Endothelial cell (in vitro differentiated cells): ENCODE measurements around the gene CENPH. TPM values are rescaled to one million over a fixed set of nuclear protein-coding genes. Genes with fewer than 3 reads are reported as not detected.

Experiments
- DNase-seq: peaks from one replicate; pipeline ENCODE4 v3.0.0; 2021; ENCODE audit warnings: low spot score
- H3K27ac Mint-ChIP-seq: one replicate; pipeline ENCODE4 v1.8.0; 2021; ENCODE audit warnings: mixed read lengths, inconsistent platforms; ENCODE audit not compliant: unreplicated experiment
- H3K27me3 Mint-ChIP-seq: one replicate; pipeline ENCODE4 v1.8.0; 2021; ENCODE audit warnings: mild to moderate bottlenecking, moderate library complexity, mixed read lengths, inconsistent platforms; ENCODE audit not compliant: unreplicated experiment
- H3K36me3 Mint-ChIP-seq: one replicate; pipeline ENCODE4 v1.8.0; 2021; ENCODE audit warnings: mild to moderate bottlenecking, low read depth, mixed read lengths, inconsistent platforms; ENCODE audit not compliant: unreplicated experiment
- H3K4me1 Mint-ChIP-seq: one replicate; pipeline ENCODE4 v1.8.0; 2021; ENCODE audit warnings: mild to moderate bottlenecking, mixed read lengths, inconsistent platforms; ENCODE audit not compliant: unreplicated experiment
- H3K4me3 Mint-ChIP-seq: one replicate; pipeline ENCODE4 v1.8.0; 2021; ENCODE audit warnings: mild to moderate bottlenecking, mixed read lengths, inconsistent platforms; ENCODE audit not compliant: unreplicated experiment
- H3K9me3 Mint-ChIP-seq: one replicate; pipeline ENCODE4 v1.8.0; 2021; ENCODE audit warnings: mixed read lengths, inconsistent platforms; ENCODE audit not compliant: unreplicated experiment
- CTCF ChIP-seq: fragments of 200-600 bp; sonication (generic); IDR thresholded peaks from one replicate; pipeline ENCODE4 v1.5.0; 2021; ENCODE audit warnings: antibody characterized with exemption; ENCODE audit not compliant: unreplicated experiment
- total RNA-seq: library from RNA; stranded (reverse); fragmentation: NEBNext Ultra II Directional; extraction: Animal tissue kit (Norgen Biotek cat#: 25700); gene quantifications from one replicate; pipeline ENCODE4 v1.2.1, GENCODE V29; 2021; ENCODE audit not compliant: unreplicated experiment

The CENPH gene
- total RNA-seq, 1 donor from 2014 or later: 13.1 TPM

DNA sequence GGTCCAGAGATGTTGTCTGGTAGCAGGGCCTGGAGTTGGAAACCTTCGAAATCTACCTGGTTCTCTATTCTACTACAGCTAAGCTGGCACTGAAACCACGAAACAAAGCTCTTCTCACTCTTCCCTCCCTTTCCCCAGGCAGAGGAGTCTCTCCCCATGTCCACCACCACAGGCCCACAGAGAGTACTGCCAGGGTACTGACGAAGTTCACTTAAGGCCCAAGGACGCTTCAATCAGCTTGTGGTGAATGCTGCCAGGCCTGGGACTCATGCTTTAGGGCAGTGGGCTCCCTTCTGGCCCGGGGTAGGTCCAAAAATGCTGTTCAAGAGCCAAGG is 39.7 kb upstream of the CENPH start:
- no peak for TF ChIP-seq CTCF
- Mint-ChIP-seq H3K27ac (no peak overlapping the region), H3K9me3 (no peaks in the 10 kb centered on the region), H3K4me1 (no peaks in the 10 kb centered on the region), H3K36me3 (no peaks in the 10 kb centered on the region), H3K27me3 (peaks cover 2% of the 10 kb centered on the region), H3K4me3 (no peak overlapping the region)
- DNase-seq: no peak

DNA sequence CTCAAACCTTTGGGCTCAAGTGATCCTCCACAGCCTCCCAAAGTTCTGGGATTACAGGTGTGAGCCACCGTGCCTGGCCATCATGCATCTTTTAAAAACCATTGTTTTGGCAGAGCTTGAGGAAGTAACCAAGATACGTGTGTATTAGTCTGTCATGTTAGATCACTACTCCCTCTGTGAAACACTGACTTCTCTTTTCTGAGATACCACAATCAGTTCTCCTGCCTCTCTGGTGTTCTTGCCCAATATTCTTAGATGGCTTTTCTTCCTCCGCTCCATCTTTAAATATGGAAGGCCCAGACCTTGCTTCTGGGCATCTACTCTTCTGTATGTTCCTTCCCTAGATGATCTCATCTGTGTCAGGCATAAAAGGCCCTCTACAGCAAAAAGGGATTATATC is 36.7 kb upstream of the CENPH start:
- no peak overlapping the region for H3K27ac Mint-ChIP-seq
- DNase-seq: no peak
- no peak overlapping the region for H3K4me3 Mint-ChIP-seq
- no peaks in the 10 kb centered on the region for H3K9me3 Mint-ChIP-seq
- TF ChIP-seq CTCF: no peak
- H3K27me3 Mint-ChIP-seq: peaks cover 2% of the 10 kb centered on the region
- no peaks in the 10 kb centered on the region for H3K36me3 Mint-ChIP-seq
- H3K4me1 Mint-ChIP-seq: no peaks in the 10 kb centered on the region

DNA sequence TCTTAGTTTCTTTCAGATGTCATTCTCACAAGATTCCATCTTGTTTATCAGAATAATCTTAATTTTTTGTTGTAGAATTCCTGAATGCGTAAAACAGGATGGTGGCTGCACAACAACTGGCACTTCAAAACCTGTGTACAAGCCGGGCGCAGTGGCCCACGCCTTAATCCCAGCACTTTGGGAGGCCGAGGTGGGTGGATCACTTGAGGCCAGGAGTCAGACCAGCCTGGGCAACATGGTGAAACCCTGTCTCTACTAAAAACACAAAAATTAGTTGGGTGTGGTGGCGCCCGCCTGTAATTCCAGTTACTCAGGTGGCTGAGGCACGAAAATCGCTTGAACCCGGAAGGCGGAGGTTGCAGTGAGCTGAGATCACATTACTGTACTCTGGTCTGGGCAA is 32.9 kb upstream of the CENPH start:
- no peak overlapping the region for H3K27ac Mint-ChIP-seq
- no peaks in the 10 kb centered on the region for H3K9me3 Mint-ChIP-seq
- no peaks in the 10 kb centered on the region for H3K4me1 Mint-ChIP-seq
- no peak overlapping the region for H3K4me3 Mint-ChIP-seq
- no peak for TF ChIP-seq CTCF
- no peaks in the 10 kb centered on the region for H3K36me3 Mint-ChIP-seq
- no peak for DNase-seq
- peaks cover 2% of the 10 kb centered on the region for H3K27me3 Mint-ChIP-seq

- Mint-ChIP-seq H3K4me3 (no peak overlapping the region), H3K27me3 (no peaks in the 10 kb centered on the region), H3K4me1 (no peaks in the 10 kb centered on the region), H3K9me3 (no peaks in the 10 kb centered on the region), H3K27ac (no peak overlapping the region), H3K36me3 (no peaks in the 10 kb centered on the region)
- no peak for TF ChIP-seq CTCF
- no peak for DNase-seq
Measured at GRCh38 chr5:69158039-69158438, 31.3 kb upstream of the CENPH start.

DNA sequence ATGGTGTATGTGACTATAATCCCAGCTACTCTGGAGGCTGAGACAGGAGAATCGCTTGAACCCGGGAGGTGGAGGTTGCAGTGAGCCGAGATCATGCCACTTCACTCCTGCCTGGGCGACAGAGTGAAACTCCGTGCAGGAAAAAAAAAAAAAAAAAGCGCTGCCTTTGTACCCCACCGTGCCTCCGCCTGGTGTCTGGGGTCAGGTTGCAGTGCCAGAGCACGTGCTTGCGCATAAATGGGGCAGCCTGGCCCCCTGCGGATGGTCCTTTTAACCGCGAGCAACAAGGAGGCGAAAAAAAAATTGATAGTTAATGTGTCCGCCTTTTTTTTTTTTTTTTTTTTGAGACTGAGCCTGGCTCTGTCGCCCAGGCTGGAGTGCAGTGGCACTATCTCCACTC is 28.7 kb upstream of the CENPH start:
- no peak overlapping the region for H3K4me3 Mint-ChIP-seq
- TF ChIP-seq CTCF: no peak
- H3K27ac Mint-ChIP-seq: no peak overlapping the region
- DNase-seq: no peak
- peaks cover 2% of the 10 kb centered on the region for H3K27me3 Mint-ChIP-seq
- no peaks in the 10 kb centered on the region for H3K9me3 Mint-ChIP-seq
- H3K4me1 Mint-ChIP-seq: no peaks in the 10 kb centered on the region
- no peaks in the 10 kb centered on the region for H3K36me3 Mint-ChIP-seq
